GM19099 (cell line): ENCODE measurements around the gene SSH3.
A peak's percentile ranks its signal among the peaks of the same experiment; 100 is the strongest.

ENCODE experiments used
- POLR2A ChIP-seq: IDR thresholded peaks from 3 replicates; pipeline ENCODE4 v1.6.1; 2011; ENCODE audit warnings: low read depth; ENCODE audit not compliant: insufficient read length; ENCODE audit errors: extremely low read depth

SSH3 gene

GRCh38 chr11:67282876-67283371 is 20.4 kb upstream of the SSH3 start:
- TF ChIP-seq POLR2A = no peak

DNA sequence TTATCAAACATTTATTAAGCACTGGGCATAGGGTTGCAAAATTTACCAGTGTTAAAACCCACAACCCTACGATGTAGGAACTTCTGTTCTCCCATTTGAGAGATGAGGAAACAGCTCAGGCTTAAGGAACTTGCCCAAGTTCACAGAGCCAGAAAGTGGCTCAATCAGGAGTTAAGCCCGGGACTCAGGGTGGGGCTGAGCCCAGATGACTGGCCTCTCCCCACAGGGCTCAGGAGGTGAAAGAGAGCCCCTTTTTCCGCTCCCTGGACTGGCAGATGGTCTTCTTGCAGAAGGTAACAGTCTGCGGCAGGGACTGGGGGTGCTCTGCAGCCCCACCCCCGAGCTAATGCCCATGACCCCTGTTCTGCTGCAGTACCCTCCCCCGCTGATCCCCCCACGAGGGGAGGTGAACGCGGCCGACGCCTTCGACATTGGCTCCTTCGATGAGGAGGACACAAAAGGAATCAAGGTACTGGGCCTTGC is 19.8 kb upstream of the SSH3 start:
- no peak for TF ChIP-seq POLR2A

DNA sequence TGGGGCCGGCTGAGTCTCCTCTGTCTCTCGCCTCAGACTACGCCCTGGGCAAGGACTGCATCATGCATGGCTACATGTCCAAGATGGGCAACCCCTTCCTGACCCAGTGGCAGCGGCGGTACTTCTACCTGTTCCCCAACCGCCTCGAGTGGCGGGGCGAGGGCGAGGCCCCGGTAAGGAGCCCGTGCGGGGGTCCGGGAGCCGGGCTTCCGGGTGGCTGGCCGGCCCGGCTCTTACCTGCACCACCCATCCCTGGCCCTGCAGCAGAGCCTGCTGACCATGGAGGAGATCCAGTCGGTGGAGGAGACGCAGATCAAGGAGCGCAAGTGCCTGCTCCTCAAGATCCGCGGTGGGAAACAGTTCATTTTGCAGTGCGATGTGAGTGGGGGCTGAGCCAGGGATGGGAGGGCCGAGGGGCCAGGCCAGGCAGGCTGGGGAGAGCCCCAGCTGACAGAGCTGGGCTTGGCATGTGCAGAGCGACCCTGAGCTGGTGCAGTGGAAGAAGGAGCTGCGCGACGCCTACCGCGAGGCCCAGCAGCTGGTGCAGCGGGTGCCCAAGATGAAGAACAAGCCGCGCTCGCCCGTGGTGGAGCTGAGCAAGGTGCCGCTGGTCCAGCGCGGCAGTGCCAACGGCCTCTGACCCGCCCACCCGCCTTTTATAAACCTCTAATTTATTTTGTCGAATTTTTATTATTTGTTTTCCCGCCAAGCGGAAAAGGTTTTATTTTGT is 18.4 kb upstream of the SSH3 start:
- no peak for TF ChIP-seq POLR2A

GRCh38 chr11:67285541-67286498 is 17.5 kb upstream of the SSH3 start:
- no peak for TF ChIP-seq POLR2A

- TF ChIP-seq POLR2A = no peak
Measured at GRCh38 chr11:67286621-67287333, 16.6 kb upstream of the SSH3 start.

DNA sequence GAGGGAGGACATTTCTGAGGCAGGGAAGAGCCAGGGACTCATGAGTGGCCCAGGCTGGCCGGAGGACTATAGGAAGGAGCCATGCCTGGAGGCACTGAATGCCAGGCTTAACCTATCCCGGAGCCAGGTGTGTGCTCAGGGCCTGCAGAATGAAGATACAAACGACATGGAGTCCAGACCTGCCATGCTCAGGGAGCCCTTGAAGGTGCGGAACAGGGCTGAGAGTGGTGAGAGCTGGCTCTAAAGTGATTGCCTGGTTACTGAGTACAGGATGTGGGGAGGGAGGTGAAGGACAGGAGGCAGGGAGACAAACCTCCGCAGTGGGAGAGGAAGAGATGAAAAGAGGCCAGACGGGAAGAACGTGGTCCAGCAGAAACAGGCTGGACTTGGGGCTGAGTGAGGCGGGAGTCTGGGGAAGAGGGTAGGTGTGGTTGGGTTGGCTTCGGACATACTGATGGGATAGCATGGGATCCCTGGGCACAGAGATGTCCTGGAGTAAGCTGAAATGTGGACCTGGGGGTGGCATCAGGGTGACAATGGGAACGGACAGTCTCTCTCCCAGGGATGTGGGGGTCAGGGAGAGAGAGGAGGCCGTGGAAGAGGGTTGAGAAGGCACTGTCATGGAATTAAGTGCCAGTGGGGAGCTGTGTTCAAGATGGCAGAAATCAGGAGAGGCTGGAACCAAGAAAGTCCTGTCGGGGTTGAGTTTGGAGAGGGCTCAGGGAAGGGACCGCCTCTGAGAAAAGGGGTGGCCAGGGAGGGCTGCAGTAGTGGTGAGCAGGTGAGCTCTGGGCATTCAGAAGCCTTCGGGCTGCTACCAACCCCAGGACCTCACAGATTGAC is 15.8 kb upstream of the SSH3 start:
- TF ChIP-seq POLR2A = no peak

- TF ChIP-seq POLR2A = no peak
Measured at GRCh38 chr11:67288198-67288451, 15.2 kb upstream of the SSH3 start.

DNA sequence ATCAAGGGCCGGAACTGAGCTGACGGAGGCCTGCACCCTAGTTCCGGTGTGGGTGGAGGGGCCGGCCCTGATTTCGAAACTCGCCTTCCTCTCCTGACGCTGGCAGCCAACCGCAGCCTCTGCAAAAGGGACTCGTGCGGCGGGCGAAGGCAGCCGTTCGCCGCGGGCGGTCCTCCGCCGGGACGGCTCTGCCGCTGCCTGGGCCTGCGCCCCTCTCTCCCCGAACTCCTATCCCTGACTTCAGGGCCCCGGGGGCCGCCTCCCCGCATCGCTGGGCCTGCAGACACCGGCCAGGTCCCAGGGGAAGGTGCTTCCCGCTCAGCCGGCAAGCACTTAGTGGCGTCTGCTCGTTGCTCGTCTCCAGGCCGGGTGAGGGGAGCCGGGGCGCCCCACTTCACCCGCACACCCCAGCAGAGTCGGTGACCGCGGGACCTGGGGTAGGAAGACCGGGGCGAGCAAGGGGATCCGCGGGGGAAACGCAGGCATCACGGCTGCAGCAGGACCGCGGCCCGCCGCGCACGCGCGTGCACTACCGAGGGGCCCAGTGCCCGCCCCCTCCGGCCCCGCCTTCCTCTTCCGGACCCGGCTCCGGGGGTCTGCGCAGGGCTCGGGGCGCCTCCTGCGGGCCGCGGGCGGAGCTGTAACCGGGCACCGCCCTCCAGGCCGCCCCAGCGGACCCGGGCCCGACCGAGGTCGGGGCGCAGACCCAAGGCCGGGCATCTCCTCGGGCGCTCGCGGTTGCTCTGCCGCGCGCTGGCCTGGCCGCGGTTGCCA is 14.7 kb upstream of the SSH3 start:
- peak; percentile 91 for TF ChIP-seq POLR2A

GRCh38 chr11:67289226-67289650 is 14.1 kb upstream of the SSH3 start, which contains the start of gene ANKRD13D:
TSS of gene ANKRD13D (plus strand) at chr11:67289303. CDS start at chr11:67289461, 158 bp downstream.
- no peak for TF ChIP-seq POLR2A

DNA sequence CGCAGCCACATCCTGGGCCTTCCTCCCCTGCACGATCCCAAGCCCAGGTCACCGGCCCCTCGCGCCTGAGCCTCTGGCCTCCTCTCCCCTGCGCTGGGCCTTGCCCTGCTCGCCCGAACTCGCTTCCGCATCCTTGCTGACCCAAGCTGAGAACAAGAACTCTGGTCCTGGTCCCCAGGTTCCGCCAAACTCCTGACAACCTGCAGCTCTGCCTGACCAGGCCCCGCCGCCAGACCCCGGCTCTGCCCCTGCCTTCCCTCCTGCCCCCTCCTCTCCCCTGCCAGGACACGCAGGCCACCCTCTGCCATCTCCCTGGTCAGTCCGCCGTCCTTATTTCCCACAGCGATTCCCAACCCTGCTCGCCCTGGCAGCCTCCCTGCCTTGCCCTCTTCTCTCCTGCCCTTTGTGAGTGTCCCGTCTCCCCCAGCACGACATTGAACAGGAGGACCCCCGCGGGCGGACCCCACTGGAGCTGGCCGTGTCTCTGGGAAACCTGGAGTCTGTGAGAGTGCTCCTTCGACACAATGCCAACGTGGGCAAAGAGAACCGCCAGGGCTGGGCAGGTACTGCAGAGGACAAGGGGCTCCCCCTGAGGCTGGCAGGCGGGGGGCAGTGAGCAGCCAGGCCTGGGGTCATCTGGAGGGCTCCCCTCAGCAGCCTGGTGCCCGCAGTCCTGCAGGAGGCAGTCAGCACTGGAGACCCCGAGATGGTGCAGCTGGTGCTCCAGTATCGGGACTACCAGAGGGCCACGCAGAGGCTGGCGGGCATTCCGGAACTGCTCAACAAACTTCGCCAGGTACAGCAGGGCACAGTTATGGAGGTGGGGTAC is 13.5 kb upstream of the SSH3 start:
- no peak for TF ChIP-seq POLR2A

GRCh38 chr11:67290801-67291200 is 12.5 kb upstream of the SSH3 start:
- no peak for TF ChIP-seq POLR2A

DNA sequence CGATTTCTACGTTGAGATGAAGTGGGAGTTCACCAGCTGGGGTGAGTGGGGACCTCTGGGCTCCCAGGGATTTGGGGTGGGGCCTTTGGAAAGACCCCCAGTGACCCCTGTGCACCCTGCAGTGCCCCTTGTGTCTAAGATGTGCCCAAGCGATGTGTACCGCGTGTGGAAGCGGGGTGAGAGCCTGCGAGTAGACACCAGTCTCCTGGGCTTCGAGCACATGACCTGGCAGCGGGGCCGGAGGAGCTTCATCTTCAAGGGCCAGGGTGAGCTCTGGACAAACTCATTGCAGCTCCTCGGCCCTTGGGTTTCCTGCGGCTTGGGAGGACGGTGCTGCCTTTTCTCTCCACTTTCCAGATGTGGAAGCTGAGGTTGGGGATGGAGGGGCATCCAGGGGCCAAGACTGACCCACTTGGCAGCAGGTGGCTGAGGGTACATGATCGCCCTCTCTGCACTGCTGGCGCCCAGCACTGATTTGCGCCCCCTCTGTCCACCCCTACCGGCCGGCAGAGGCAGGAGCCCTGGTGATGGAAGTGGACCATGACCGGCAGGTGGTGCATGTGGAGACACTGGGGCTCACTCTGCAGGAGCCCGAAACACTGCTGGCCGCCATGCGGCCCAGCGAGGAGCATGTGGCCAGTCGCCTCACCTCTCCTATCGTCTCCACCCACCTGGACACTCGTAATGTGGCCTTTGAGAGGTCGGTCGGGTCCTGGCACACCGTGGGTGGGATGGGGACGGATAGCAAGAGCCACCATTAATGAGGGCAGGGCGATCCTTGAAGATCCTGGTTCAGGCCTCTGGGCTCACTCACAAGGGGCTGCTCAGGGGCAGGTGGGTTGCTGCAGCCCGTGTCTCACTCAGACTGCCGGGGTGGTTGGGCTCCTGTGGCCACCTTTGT is 11.6 kb upstream of the SSH3 start:
- no peak for TF ChIP-seq POLR2A
